HepG2 (cell line): ENCODE data around the gene SLAMF9. TPM values are rescaled to one million over a fixed set of nuclear protein-coding genes. Genes with fewer than 3 reads are reported as not detected.

Experiments
- CBFB ChIP-seq: sonication (generic); formaldehyde crosslinking; IDR thresholded peaks from 2 replicates; pipeline ENCODE4 v1.4.0; 2020; ENCODE audit warnings: missing genetic modification reagents
- CCAR2 ChIP-seq: fragments of 200-400 bp; formaldehyde crosslinking; optimal IDR thresholded peaks from 2 replicates; pipeline ENCODE3; 2018; ENCODE audit warnings: low read depth, mild to moderate bottlenecking, low read length, moderate library complexity
- CHD2 ChIP-seq: IDR thresholded peaks from 2 replicates; pipeline ENCODE4 v1.6.1; 2011; ENCODE audit warnings: low read depth, low read length, improper control_type of control experiment
- EEA1 ChIP-seq: sonication (generic); formaldehyde crosslinking; IDR thresholded peaks from 2 replicates; pipeline ENCODE4 v1.5.1; 2020; ENCODE audit warnings: mild to moderate bottlenecking, missing genetic modification reagents, borderline replicate concordance
- FOXA1 ChIP-seq, 2 experiments: fragments of 450-650 bp in 1 of 2; sonication (generic) in 1 of 2; formaldehyde crosslinking in 1 of 2; IDR thresholded peaks; 2 replicates each; pipeline versions ENCODE4 v1.4.0 to v1.6.1; 2016 to 2020; ENCODE audit warnings: missing genetic modification reagents in 1 of 2
- FOXA3 ChIP-seq: IDR thresholded peaks from 2 replicates; pipeline ENCODE4 v1.6.1; 2016; ENCODE audit warnings: missing genetic modification reagents, missing compliant biosample characterization
- HNRNPUL1 ChIP-seq: fragments of 200-400 bp; formaldehyde crosslinking; IDR thresholded peaks from 2 replicates; pipeline ENCODE4 v1.6.1; 2017; ENCODE audit warnings: low read depth, mild to moderate bottlenecking, low read length, moderate library complexity
- NFIC ChIP-seq: IDR thresholded peaks from 2 replicates; pipeline ENCODE4 v1.6.1; 2012; ENCODE audit warnings: mild to moderate bottlenecking, low read length, inconsistent platforms
- PHF20 ChIP-seq: sonication (generic); formaldehyde crosslinking; IDR thresholded peaks from 2 replicates; pipeline ENCODE4 v1.5.0; 2020; ENCODE audit warnings: mild to moderate bottlenecking, missing genetic modification reagents
- RFX1 ChIP-seq: fragments of 450-650 bp; IDR thresholded peaks from 2 replicates; pipeline ENCODE4 v1.6.1; 2017
- SOX6 ChIP-seq, 2 experiments: fragments of 450-650 bp in 1 of 2; sonication (generic) in 1 of 2; formaldehyde crosslinking in 1 of 2; IDR thresholded peaks; 2 replicates each; pipeline versions ENCODE4 v1.4.0 to v1.6.1; 2017 to 2020; ENCODE audit warnings: antibody characterized with exemption in 1 of 2, mild to moderate bottlenecking in 1 of 2, missing genetic modification reagents in 1 of 2
- ZBTB33 ChIP-seq: sonication (generic); formaldehyde crosslinking; IDR thresholded peaks from 2 replicates; pipeline ENCODE4 v1.4.0; 2020; ENCODE audit warnings: missing genetic modification reagents
- ZBTB38 ChIP-seq: sonication (generic); formaldehyde crosslinking; IDR thresholded peaks from 2 replicates; pipeline ENCODE4 v1.5.1; 2020; ENCODE audit warnings: mild to moderate bottlenecking, missing genetic modification reagents
- ZKSCAN1 ChIP-seq: fragments of 150-350 bp; IDR thresholded peaks from 2 replicates; pipeline ENCODE4 v1.6.1; 2014; ENCODE audit warnings: low read length
- ZNF121 ChIP-seq: sonication (generic); formaldehyde crosslinking; IDR thresholded peaks from 2 replicates; pipeline ENCODE4 v1.5.0; 2020; ENCODE audit warnings: mild to moderate bottlenecking, missing genetic modification reagents
- ZNF232 ChIP-seq: sonication (generic); formaldehyde crosslinking; IDR thresholded peaks from 2 replicates; pipeline ENCODE4 v1.4.0; 2020; ENCODE audit warnings: missing genetic modification reagents, borderline replicate concordance
- ZNF318 ChIP-seq: sonication (generic); formaldehyde crosslinking; IDR thresholded peaks from 2 replicates; pipeline ENCODE4 v1.4.0; 2020; ENCODE audit warnings: mild to moderate bottlenecking, missing genetic modification reagents
- ZNF329 ChIP-seq: sonication (generic); formaldehyde crosslinking; IDR thresholded peaks from 2 replicates; pipeline ENCODE4 v1.9.0; 2021; ENCODE audit warnings: low read depth, mild to moderate bottlenecking, missing genetic modification reagents
- ZNF44 ChIP-seq: sonication (generic); formaldehyde crosslinking; IDR thresholded peaks from 2 replicates; pipeline ENCODE4 v1.5.1; 2020; ENCODE audit warnings: mild to moderate bottlenecking, missing genetic modification reagents
- ZNF788 ChIP-seq: sonication (generic); formaldehyde crosslinking; IDR thresholded peaks from 2 replicates; pipeline ENCODE4 v1.5.0; 2020; ENCODE audit warnings: mild to moderate bottlenecking, missing genetic modification reagents, borderline replicate concordance
- polyA plus RNA-seq, 8 experiments: library from polyadenylated mRNA; depleted of rRNA in 3 of 8; stranded (reverse) in 7 of 8; unstranded in 1 of 8; fragments of >200 nt; fragmentation: Illumina TruSeq in 4 of 8; extraction: Trizol in 4 of 8; gene quantifications; 2 replicates each; pipeline versions ENCODE4 v1.2.1 to v1.2.3, GENCODE V29; 2011 to 2016; ENCODE audit warnings: low read depth in 4 of 8, missing spikeins in 1 of 8, mixed read lengths in 1 of 8; ENCODE audit not compliant: insufficient read depth in 1 of 8
- total RNA-seq, 5 experiments: library from RNA; depleted of rRNA; stranded (reverse); fragments of >200 nt; fragmentation: Illumina TruSeq; extraction: Trizol; gene quantifications; 2 replicates each; pipeline ENCODE4 v1.2.3, GENCODE V29; 2016; ENCODE audit warnings: low read depth in 1 of 5

Gene SLAMF9
- total and polyA plus RNA-seq, 2 of the 13 experiments (the other 11 are each of a cell fraction or from before 2014, with no cell fraction given): 0.82 TPM; not detected in 1

GRCh38 chr1:159923203-159924024 is 30.6 kb downstream of the SLAMF9 start (continued):
- no peak for TF ChIP-seq ZNF318 (CRISPR knock-in tag)
- peak; percentile 67; the same call in 1 of the 2 replicates for TF ChIP-seq RFX1
- TF ChIP-seq SOX6 (IDR thresholded peaks at IDR 0.05): no peak
- TF ChIP-seq SOX6 (CRISPR knock-in tag; IDR thresholded peaks at IDR 0.05): peak; percentile 24; the same call in 1 of the 2 replicates
- TF ChIP-seq ZNF329: no peak
- TF ChIP-seq NFIC: no peak
- no peak for TF ChIP-seq PHF20
- no peak for TF ChIP-seq HNRNPUL1
- no peak for TF ChIP-seq CHD2
- no peak for TF ChIP-seq ZBTB38 (CRISPR knock-in tag)
- TF ChIP-seq CBFB (CRISPR knock-in tag): no peak
- no peak for TF ChIP-seq ZNF232
- TF ChIP-seq ZNF121: no peak
- TF ChIP-seq ZBTB33 (CRISPR knock-in tag): peak; percentile 40; the same call in 1 of the 2 replicates
- TF ChIP-seq ZNF44 (CRISPR knock-in tag): no peak
- TF ChIP-seq ZNF788 (CRISPR knock-in tag): no peak
- peak; percentile 57 for TF ChIP-seq FOXA3 (CRISPR knock-in tag)
- TF ChIP-seq ZKSCAN1: no peak
- TF ChIP-seq EEA1 (CRISPR knock-in tag): no peak
- TF ChIP-seq FOXA1 (IDR thresholded peaks at IDR 0.05): no peak
- peak; percentile 48; the same call in 1 of the 2 replicates for TF ChIP-seq FOXA1 (CRISPR knock-in tag; IDR thresholded peaks at IDR 0.05)
- no peak for TF ChIP-seq CCAR2
